HG03565 (cell line): Measurements from ENCODE around the gene GCNT4.

ENCODE experiments used
- ATAC-seq: cut with Tn5 transposase; IDR thresholded peaks from one replicate; pipeline ENCODE4 v1.9.1; 2021; ENCODE audit warnings: mild to moderate bottlenecking, moderate library complexity; ENCODE audit not compliant: unreplicated experiment

GCNT4 gene

DNA sequence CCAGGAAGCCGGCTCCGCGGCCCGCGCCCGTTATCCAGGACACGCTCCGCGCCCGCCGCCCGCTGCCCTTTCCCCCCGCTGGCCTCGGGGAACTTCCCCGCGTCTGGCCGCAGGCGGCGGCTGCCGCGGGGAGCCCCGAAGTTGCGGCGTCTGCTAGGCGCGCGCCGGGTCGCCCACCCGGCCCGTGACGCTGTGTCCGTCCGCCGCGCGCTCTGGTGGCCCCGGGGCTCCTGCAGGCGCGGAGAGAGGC, 621 bp upstream of the GCNT4 start:
- no peak for ATAC-seq

DNA sequence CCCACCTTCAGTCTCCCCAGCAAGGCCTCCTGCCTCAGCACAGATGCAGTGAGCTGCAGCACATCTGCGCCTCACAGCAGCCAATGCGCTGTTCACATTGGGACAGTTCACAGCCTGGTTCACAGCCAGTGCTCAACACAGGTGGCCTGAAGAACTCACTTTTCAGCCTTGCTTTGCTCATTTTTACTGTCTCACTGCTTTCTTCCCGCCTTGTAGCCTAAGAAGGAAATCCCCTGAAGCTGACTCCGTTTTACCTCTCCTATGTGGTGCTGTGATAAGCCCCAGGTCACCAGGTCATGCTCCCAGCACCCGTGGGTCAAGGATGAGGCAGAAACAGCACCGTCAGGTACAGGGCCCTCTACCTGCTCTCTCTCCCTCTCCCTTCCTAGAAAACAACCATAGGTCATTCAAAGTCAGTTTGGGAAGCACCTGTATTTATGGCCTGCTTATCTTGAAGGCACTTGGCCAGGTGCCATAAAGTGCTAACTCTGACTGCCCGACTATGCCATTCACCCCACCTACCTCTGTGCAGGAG, 1.1 kb downstream of the GCNT4 start:
- ATAC-seq, result no peak

DNA sequence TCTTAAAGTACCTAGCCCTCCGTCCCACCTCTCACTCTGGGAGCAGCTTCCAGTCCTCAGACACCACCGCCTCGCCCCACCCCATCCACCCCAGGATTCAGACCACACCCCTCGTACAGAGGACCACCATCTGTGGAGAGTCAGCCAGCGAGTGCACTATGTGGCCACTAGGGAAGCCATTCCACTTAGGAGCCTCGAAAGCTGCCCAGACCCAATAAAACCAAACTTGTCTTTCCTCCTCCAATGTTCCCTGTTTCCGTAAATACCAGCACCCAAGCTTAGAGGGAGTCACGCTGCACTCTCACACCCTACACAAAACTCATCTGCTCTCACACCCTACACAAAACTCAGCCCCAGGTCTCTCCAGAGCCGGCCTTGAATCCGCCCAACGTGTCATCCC, 1.9 kb downstream of the GCNT4 start:
- no peak for ATAC-seq

DNA sequence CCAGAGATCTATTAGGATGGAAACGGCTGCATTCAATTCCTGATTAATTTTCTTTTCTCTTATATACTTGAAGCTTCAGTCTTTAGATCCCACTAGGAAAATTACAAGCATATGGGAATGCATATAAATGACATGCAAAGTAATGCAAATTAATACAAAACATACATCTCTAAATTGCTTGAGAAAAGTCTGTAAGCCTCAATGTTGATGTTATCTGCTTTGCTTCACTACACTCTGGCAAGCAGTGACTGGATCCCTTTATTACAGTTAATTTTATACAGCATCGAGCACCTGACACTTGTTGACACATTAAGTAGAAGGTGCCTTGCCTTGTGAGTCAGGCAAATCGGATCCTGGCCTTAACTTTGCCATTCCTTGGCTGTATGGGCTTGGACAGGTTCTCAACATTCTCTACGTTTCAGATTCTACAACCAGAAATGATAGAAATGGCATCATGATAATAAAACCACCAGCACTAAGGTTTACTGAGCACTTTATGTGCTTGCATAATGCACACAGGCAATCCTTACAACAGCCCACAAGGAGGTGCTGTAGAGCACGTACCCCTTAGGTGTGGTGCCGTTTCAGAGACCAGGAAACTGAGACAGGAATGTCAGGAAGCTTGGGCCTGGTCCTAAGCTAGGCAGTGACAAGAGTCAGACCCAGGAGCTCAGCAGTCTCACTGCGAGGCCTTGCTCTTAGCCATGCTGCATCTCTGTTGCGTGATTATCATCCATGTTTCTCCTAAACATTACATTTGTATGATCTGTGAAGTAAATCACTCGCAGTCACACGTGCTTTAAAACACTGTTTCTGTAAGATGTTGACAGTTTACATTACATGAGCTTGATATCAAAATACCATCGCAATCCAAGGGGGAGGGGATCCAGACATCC, 2.7 kb downstream of the GCNT4 start:
- ATAC-seq, result no peak

DNA sequence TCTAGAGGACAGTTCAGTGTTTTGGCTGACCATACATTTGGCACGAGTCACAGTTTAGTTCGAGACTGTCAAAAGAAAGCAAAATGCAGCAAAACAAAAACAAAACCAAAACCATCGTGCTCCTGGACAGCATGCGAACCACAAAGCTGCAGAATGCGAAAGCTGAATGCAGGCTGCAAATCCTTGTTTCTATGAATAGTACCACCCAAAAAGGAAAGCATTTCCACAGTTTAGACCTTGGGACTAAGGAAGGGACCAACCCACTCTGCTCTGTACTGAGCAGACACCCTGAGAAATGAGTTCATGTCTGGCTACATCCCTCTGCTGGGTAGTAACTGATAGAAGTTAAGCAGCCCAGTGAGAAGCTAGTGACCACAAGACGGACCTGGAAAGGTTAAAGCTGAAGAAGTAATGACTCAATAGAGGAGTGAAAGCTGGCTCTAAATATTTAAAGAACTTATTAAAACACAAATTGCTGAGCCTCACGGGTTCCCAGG, 3.9 kb downstream of the GCNT4 start:
- peak; percentile 56 for ATAC-seq

DNA sequence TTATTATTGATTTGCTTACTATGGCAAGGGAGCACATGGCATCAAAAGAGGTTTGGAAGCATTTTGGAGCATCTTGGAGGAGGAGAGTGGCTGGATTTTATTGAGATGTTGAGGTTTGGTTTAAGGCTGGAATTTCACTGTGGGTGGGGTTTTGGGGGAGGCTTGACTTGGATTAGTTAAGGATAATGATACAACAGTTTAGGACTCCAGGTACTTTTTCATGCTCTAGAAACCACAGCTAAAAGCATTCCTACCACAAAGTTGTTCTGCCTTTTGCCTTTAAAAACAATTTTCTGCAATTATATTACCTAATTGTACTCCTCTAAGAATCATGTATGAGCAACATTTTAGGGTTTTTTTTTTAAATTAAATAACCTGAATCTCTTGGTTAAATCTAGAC, 5.0 kb downstream of the GCNT4 start:
- no peak for ATAC-seq

DNA sequence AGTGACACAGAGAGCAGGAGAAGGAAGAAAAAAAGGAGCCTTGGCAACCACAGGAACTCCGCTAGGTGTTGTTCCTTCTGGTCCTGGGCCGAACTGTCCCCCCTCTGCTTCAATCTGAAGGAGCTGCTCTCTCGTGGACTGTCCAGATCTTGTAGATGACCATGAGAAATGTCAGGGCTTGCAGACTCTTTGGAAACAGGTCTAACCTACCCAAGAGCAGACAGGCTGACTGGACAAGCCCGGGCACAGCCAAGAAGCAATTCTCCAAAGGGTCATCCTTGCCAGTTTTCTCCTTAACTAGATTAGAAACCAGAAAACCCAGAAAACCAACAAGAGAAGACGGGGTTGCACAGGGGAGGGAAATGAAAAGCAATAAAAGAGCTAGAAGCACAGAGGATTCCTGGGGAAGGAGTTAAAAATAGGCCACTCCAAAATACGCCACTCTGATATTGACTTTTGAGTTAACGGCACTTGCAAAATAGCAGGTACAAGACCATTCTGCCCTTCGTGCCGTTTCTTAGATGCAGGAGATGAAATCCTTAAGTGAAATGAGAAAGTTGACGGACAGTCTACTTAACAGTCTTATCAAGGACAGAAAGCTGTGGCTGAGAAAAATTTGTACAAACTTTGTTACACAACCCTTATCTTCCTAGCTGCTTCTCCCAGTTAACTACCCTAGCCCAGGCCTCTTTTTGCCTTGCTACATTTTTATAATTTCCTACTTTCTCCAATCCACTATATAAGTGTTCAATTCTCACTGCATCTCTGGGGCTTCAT, 5.8 kb downstream of the GCNT4 start:
- ATAC-seq, result no peak

DNA sequence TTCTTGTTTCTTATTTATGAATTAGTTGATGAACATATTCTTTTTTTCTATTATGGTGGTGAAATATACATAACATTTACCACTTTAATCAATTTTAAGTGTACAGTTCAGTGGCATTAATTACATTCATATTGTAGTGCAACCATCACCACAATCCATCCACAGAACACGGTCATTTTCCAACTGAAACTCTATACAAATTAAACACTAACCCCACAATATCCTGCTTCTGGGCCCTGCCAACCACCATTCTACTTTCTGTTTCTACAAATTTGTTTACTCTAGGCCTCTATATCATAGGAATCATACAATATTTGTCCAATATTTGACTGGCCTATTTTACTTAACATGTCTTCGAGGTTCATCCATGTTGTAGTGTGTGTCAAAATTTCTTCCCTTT, 7.3 kb downstream of the GCNT4 start:
- ATAC-seq, result no peak

DNA sequence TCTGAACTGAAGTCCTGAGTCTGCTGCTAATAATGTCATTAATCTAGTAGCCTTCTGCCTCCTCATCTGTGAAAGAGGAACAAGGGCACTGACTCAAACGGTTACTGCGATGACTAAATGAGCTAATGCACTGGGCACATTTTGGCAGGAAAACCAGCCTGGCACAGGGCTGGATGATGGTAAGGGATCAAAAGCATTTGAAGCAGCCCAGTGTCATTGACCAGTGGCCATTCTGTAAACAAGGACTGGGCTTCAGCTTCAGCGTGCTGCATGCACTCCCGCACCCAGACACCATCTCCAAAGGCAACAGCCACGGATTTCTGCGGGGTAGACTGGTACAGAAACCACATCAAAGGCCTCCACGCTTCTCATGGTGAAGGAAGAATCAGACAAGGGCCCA, 8.0 kb downstream of the GCNT4 start:
- no peak for ATAC-seq

DNA sequence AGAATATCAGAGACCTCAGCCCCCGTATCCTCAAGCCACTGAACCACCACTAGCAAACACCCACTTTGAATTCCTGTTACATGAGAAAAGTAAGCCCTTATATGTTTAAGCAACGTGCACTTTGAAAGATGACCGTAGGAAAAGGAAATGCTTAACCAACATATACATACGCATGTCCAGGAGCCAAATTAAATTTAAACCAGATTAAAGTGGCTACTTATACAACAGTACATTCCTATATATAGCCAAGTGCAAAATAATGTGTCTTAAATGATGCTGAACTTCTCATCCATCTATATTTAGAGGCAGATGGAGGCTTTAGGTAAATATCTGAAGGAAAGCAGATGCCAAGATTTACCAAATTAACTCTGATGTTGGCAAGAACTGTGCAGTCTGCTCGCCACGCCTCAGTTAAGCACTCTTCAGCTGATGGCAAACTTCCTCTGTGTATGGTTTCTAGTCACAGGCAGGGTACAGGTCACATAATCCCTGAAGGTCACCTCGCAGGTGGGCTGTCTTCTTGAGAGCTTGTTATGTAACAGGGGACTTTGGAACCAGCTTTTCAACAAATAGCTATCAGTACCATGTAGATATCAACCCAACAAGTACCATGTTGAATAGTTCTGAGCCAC, 8.6 kb downstream of the GCNT4 start:
- ATAC-seq, result no peak

DNA sequence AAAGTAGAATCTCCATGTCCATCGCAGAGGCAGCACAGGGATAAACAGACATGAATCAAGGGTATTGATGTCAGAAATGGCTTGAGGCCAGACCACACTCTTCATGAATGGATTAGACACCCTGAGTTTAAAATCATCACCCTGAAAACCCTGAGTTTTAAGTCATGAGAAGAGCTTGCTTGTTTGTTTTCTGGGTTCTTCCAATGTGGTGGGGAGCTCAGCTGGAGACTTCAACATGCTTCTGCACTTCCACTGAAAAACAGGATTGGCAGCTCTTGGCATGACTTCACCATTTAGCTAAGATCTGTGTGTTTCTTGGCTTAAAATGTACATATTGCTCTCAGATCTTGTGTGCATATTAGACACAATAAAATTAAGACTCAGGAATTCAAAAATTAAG, 9.8 kb downstream of the GCNT4 start:
- no peak for ATAC-seq

DNA sequence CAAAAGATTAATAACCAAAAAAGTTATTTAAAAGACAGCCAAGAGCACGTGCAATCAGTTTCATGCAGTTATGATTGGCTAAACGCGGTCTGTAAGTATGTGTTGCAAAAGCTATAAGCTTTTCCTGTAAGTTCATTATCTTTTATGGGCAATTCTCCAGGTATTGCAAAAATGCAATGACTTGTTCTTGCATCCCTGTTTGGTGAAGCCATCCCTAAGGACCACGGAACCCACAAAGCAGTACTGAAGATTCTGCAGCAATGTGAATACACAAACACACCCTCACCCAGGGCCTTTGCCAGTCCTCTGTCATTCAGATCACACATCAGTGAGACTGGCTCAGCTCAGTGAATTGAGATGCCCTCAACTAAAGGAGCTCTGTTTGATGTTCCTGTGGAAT, 11.4 kb downstream of the GCNT4 start:
- no peak for ATAC-seq

DNA sequence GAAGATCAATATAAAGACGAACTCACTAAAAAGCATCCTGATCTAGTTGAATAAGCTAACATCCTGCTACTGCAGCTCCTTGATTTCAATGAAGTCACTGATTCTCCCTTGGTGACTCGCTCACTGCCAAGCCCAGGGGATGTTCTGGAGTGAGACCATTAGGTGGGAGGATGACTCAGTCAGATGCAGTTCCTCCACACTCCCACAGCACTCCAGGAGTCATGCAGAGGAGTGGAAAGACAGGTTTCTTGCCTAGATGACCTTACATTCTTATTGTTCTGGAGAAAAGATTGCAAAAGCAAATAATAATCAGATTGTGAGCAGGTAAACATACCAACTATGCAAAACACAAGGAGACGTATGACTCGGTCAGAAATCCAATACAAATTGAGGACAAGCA, 15.3 kb downstream of the GCNT4 start:
- ATAC-seq, result no peak

DNA sequence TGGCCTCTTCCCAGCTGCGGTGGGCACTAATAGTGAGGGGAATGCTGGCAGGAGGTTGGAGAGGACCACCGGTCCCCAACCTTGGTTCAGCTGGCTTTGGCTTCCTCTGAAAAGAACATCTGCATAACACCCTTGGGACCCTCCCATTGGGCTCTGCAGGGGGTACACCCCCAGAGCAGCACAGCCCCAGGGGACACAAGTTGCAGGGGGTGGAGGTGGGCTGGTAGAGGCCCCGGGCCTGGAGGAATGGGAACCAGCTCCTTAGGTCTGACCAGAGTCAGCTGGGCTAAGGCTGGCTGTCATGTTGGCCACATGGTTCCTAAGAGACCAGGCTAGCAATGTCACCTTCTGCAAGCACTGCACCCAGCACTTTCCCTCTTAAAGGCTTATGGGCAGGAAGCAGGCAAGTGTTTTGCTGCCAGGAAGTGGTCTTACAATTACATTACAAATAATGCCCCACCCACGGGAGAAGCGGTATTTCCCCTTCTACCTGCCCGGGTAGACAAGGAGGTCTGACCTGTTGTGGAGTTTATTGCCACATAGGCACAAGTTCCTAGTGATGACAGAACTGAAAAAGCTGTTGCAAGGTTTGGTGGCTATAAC, 18.1 kb downstream of the GCNT4 start:
- no peak for ATAC-seq

DNA sequence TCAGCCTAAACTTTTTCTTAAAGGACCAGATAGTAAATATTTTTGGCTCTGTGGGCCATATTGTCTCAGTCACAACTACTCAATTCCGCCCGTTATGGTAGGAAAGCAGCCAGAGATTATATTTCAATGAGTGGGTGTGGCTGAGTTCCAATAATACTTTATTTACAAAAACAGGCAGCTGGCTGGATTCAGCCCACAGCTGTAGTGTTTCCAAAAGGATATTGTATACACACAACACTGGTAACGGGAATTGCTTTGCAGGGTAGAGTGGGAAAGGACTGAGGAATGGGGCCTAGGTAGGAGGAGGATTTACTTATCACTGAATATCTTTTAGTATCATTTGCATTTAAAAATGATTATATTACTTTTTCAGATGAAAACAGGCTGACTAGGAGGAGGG, 21.0 kb downstream of the GCNT4 start:
- ATAC-seq, result no peak

DNA sequence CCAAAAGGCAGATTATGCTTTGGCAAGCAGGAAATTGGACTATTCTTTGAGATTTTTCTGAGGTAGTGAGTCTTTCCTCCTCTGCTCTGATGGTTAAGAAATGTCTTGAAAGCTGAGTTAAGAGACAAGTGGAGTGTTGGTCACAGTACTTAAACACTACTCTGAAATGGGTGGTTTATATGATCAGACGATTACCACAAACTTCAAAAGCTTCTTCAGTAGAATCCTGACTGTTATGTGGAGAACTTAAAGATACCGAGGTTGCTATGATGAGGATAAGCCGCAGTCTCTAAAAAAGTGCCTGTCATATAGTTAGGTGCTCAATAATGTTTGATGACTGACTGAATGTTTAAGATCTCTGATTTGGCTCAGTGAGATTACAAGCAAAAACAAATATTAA, 24.3 kb downstream of the GCNT4 start:
- no peak for ATAC-seq

DNA sequence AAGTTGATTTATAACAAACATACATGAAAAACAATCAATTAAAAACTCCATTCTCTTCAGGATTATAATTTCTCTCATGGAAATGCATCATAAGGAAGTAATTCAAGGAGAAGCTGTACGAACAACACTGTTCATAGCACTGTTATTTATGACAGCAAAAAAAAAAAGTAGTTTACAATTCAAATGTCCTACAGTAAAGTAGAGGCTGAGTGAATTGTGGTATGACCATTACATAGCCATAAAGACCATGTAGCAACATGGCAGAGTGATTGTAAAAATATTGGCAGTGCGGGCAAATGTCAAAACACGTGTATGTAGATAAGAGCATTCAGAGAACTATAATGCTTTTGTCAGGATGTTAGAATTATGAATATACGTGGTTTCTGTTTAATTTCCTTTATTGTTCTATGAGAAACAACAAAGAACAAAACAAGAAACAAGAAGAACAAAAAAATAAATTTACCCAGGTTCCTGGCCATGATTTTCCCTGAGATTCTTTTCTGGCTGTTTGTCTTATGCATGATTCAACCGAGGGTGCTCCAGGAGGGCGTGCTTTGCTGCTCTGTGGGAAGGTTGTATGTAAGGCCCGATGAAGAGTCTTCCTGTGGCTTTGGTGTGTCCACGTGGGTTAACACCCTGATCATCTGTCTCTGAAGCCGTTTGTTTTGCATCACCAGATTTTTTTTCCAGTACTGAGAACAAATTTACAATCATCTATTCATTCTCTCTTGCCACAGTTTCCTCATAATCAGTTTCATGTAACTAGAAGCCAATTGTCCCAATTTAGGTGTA, 28.8 kb downstream of the GCNT4 start:
- ATAC-seq, result no peak

DNA sequence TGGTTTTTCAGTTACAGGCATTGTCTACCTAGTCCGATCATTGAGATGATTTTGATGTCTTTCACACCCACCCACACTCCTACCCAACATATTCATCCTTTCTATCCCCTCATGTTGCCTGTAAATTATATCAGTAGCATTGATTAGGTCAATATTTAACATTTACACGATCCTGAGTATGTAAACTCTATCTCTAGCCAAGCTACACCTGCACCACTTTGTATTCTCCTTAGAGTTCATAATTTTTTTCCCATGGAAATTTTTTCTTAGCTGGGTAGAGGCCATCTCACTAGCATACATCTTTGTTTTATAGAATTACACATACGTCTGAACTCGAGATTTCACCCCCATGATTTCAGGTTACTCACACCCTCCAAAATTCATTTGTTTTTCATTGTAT, 30.6 kb downstream of the GCNT4 start:
- ATAC-seq, result no peak

DNA sequence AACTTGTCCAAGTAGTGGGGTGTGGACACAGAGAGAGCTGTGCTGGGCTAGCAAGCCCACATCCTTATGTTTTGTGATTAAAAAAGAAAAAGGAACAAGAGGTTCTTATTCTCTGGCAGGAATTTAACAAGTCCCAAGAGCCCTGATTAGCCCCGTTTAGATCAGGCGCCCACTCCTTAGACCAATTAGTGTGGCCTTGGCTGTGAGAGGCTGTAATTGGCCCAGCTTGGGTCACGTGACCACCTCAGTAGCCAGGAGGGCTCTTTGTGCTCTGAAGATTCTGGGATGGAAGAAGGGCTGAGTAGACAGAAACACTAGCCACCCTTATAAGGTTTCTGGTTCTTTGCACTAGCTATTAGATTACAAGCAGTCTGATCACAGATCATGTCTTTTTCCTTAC, 31.1 kb downstream of the GCNT4 start:
- no peak for ATAC-seq

DNA sequence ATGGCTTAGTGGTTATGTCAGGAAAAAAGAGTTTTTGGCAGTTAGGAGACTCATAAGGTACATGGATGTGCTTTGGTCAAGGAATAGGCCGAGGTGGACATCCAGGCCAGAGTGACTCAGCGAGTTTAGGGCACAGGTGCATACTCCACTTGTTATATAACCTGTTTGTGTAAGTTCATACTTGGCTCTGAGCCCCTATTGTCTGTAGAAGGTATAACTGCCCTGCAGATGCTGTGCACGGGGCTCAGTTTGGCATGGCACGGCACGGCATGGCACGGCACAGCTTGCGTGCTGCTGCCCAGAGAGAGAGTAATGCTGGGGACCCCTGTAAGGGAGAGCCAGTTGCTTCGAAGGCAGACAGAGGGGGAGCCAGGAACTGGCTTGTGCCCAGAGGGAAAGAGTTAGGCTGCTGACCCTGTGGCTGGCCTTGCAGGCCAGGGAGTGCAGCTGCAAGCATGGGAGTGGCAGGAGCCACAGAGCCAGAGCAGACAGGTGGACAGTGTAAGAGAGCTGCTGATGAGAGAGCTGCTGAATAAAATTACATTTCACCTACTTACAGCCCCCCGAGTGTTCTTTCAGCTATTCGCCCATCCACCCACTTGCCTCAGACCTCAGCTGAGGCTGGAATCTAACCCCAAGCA, 32.2 kb downstream of the GCNT4 start:
- no peak for ATAC-seq
